Measurements from ENCODE around the gene TPSD1.

DNA sequence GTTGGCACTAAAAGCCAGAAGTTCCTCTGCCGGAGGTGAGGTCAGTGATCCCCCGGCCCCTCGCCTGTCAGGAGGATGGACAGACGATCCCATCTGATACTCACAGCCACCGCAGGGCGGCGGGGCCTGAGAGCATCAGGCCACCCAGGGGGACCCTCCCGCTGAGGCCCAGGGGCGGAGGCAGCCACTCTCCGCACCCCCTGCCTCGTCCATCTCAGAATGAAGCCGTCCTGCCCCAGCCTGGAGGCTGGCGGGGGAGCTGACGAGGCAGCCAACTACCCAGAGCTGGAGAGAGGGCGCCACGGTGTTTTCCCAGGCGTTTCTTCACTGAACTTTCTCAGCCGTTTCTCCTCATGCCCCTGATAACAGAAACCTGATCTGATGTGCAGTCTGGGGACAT is 22.6 kb downstream of the TPSD1 start:
- TF ChIP-seq, protein P1, sequence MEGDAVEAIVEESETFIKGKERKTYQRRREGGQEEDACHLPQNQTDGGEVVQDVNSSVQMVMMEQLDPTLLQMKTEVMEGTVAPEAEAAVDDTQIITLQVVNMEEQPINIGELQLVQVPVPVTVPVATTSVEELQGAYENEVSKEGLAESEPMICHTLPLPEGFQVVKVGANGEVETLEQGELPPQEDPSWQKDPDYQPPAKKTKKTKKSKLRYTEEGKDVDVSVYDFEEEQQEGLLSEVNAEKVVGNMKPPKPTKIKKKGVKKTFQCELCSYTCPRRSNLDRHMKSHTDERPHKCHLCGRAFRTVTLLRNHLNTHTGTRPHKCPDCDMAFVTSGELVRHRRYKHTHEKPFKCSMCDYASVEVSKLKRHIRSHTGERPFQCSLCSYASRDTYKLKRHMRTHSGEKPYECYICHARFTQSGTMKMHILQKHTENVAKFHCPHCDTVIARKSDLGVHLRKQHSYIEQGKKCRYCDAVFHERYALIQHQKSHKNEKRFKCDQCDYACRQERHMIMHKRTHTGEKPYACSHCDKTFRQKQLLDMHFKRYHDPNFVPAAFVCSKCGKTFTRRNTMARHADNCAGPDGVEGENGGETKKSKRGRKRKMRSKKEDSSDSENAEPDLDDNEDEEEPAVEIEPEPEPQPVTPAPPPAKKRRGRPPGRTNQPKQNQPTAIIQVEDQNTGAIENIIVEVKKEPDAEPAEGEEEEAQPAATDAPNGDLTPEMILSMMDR (conservative IDR thresholded peaks at IDR 0.05) = no peak
- TF ChIP-seq EZH2 (IDR thresholded peaks at IDR 0.05; ENCODE audit: low read depth) = no peak
